Heart left ventricle (tissue), 16 donors: ENCODE data around the gene NCS1. TPM values are rescaled to one million over a fixed set of nuclear protein-coding genes. Genes with fewer than 3 reads are reported as not detected.

ENCODE experiments used
- ATAC-seq, 4 donors: fragments of 200-7000 bp; cut with Tn5 transposase; one replicate each; pipeline ENCODE4 v1.9.1; 2020 to 2022; ENCODE audit warnings: moderate library complexity in 4 of 4, mild to moderate bottlenecking in 3 of 4, moderate number of reproducible peaks in 1 of 4
- DNase-seq, 5 donors: peaks; one replicate each; pipeline ENCODE4 v3.0.0-alpha.2; 2020
- H3K27ac ChIP-seq, 12 donors: fragments of 200-600 bp; sonication (generic) in 4 of 12; one replicate each; pipeline versions ENCODE4 v1.5.0 to v1.8.0; 2016 to 2022; ENCODE audit warnings: mild to moderate bottlenecking in 2 of 12
- H3K27me3 ChIP-seq, 9 donors: fragments of 200-600 bp; sonication (generic) in 2 of 9; one replicate each; pipeline versions ENCODE4 v1.5.1 to v1.8.0; 2016 to 2022; ENCODE audit warnings: mild to moderate bottlenecking in 3 of 9
- H3K36me3 ChIP-seq, 9 donors: fragments of 200-600 bp; sonication (generic) in 2 of 9; one replicate each; pipeline versions ENCODE4 v1.5.0 to v1.8.0; 2018 to 2022; ENCODE audit warnings: mild to moderate bottlenecking in 2 of 9
- H3K4me1 ChIP-seq, 12 donors: fragments of 200-600 bp; sonication (generic) in 4 of 12; one replicate each; pipeline versions ENCODE4 v1.5.0 to v1.8.0; 2016 to 2022; ENCODE audit warnings: mild to moderate bottlenecking in 3 of 12
- H3K4me3 ChIP-seq, 12 donors: fragments of 200-600 bp; sonication (generic) in 4 of 12; one replicate each; pipeline versions ENCODE4 v1.5.0 to v1.8.0; 2017 to 2022; ENCODE audit warnings: mild to moderate bottlenecking in 9 of 12, moderate library complexity in 4 of 12
- H3K9me3 ChIP-seq, 12 donors: fragments of 200-600 bp; sonication (generic) in 4 of 12; one replicate each; pipeline versions ENCODE4 v1.5.0 to v1.8.0; 2016 to 2022; ENCODE audit warnings: mild to moderate bottlenecking in 1 of 12
- CTCF ChIP-seq, 12 donors: fragments of 200-600 bp; sonication (generic) in 4 of 12; IDR thresholded peaks; one replicate each; pipeline versions ENCODE4 v1.5.0 to v1.8.0; 2018 to 2022; ENCODE audit warnings: antibody characterized with exemption in 12 of 12, mild to moderate bottlenecking in 5 of 12
- POLR2A ChIP-seq, 2 donors: fragments of 450-650 bp; IDR thresholded peaks; one replicate each; pipeline ENCODE4 v1.6.1; 2017; ENCODE audit warnings: antibody characterized with exemption in 2 of 2, mild to moderate bottlenecking in 2 of 2, moderate library complexity in 2 of 2
- WGBS, 4 donors: extraction: QIAGEN DNeasy Blood & Tissue Kit in 2 of 4; methylation state at CpG; one replicate each; pipeline versions ENCODE4 v1.1.5 to v1.1.7; 2013 to 2018; 5-methylcytosine and 5-hydroxymethylcytosine counted together
- intact Hi-C, 10 donors: fragments of 100-400 bp; cut with DNase I; formaldehyde crosslinking; loops; one replicate each; pipeline versions ENCODE4 v1.11.1 to v1.14.2; 2022
- polyA plus RNA-seq, 2 donors: library from polyadenylated mRNA; stranded (reverse); fragments of 200-250 nt; gene quantifications; one replicate each; pipeline ENCODE4 v1.2.3, GENCODE V29; 2013
- total RNA-seq, 9 donors: library from RNA; depleted of rRNA in 2 of 9; stranded (reverse); fragments of >200 nt in 2 of 9; fragmentation: NEBNext Ultra II Directional in 3 of 9; extraction: Animal tissue kit (Norgen Biotek cat#: 25700) in 3 of 9; gene quantifications; one replicate each; pipeline versions ENCODE4 v1.1.0 to v1.2.4, GENCODE V29; 2016 to 2023
- donor health status: ischemic (EF 13 %, LVEDD 7.1; RV severe dilation, severe dysfunction).
- donor health status: healthy with polysubstance abuse.
- donor health status: DM: no; HTN: yes; CAD: no.
- donor health status: DM: no; HTN: no; CAD: no.
- donor health status: ischemic (EF 25% LVEDD 6.9; RV normal size, moderate dysfunction).
- donor health status: ischemic (EF 25% LVEDD 5.7; RV mildly dilated, moderate dysfunction).
- donor health status: healthy.
- donor health status: DM: yes; HTN: yes; CAD: no.
- donor health status: ischemic (EF 35%, LVEDD 5.7; RV mildly dilated, moderate dysfunction).
- donor health status: nonischemic (EF 11% LVEDD 7.7; RV severe dilation, severe dysfunction).
- donor health status: DM: yes; HTN: yes; CAD: no.
- donor health status: PGD.
- donor health status: ischemic (EF 29% LVEDD 5.4; RV normal size, mild dysfunction).
- donor health status: nonischemic (EF 23%, LVEDD 6.1; RV moderate dilation, normal function).

The NCS1 gene
- total and polyA plus RNA-seq, 11 donors = 2.3 to 15.9 (median 9.4) TPM

- Histone ChIP-seq H3K4me3 (no peak overlapping the region), H3K27me3 (no peaks in the 10 kb centered on the region), H3K4me1 (peaks cover 0 to 11% (median 2%) of the 10 kb centered on the region in 12 donors), H3K9me3 (no peaks in the 10 kb centered on the region), H3K27ac (peak overlapping the region in 1 of 12 donors; percentile 88), H3K36me3 (no peaks in the 10 kb centered on the region)
- TF ChIP-seq POLR2A (IDR thresholded peaks at IDR 0.05) (no peak), CTCF (IDR thresholded peaks at IDR 0.05) (no peak)
- no peak for DNase-seq
- WGBS, 4 donors = 82 to 89% (median 86%) methylated on average over 9 of the region's 9 CpGs
- intact Hi-C loops = no loop called here
- ATAC-seq = no peak
These were observed 20.9 kb downstream of the NCS1 start for GRCh38 chr9:130193103-130193502.

- 62 to 78% (median 71%) methylated on average over 19 to 27 of the region's 27 CpGs for WGBS, 4 donors
- Histone ChIP-seq H3K27ac (peak overlapping the region in 1 of 12 donors; percentile 88), H3K27me3 (no peaks in the 10 kb centered on the region), H3K36me3 (no peaks in the 10 kb centered on the region), H3K4me1 (peaks cover 0 to 14% (median 2%) of the 10 kb centered on the region in 12 donors), H3K4me3 (no peak overlapping the region), H3K9me3 (no peaks in the 10 kb centered on the region)
- peak in 3 of 4 donors; percentile 18 to 31 (median 25) for ATAC-seq
- intact Hi-C loops = no loop called here
- DNase-seq = no peak
- TF ChIP-seq CTCF (IDR thresholded peaks at IDR 0.05) (no peak), POLR2A (IDR thresholded peaks at IDR 0.05) (no peak)
These were observed 21.6 kb downstream of the NCS1 start for GRCh38 chr9:130193531-130194377.

- no peaks in the 10 kb centered on the region for H3K9me3 ChIP-seq
- no peak for ATAC-seq
- 71 to 78% (median 75%) methylated on average over 7 to 8 of the region's 8 CpGs for WGBS, 4 donors
- H3K4me3 ChIP-seq = no peak overlapping the region
- H3K27me3 ChIP-seq = no peaks in the 10 kb centered on the region
- H3K4me1 ChIP-seq = peaks cover 0 to 21% (median 3%) of the 10 kb centered on the region in 12 donors
- H3K27ac ChIP-seq = peak overlapping the region in 1 of 12 donors; percentile 88
- DNase-seq = no peak
- TF ChIP-seq CTCF (IDR thresholded peaks at IDR 0.05) (no peak), POLR2A (IDR thresholded peaks at IDR 0.05) (no peak)
- H3K36me3 ChIP-seq = no peaks in the 10 kb centered on the region
- intact Hi-C loops = no loop called here
These were observed 22.3 kb downstream of the NCS1 start for GRCh38 chr9:130194378-130194932.

- DNase-seq = no peak
- 78 to 84% (median 79%) methylated on average over 10 to 15 of the region's 15 CpGs for WGBS, 4 donors
- Histone ChIP-seq H3K4me1 (peaks cover 0 to 27% (median 3%) of the 10 kb centered on the region in 12 donors), H3K36me3 (no peaks in the 10 kb centered on the region), H3K27ac (peak overlapping the region in 1 of 12 donors; percentile 88), H3K9me3 (no peaks in the 10 kb centered on the region), H3K27me3 (no peaks in the 10 kb centered on the region), H3K4me3 (no peak overlapping the region)
- intact Hi-C loops = no loop called here
- no peak for ATAC-seq
- TF ChIP-seq POLR2A (IDR thresholded peaks at IDR 0.05) = no peak
- no peak for TF ChIP-seq CTCF (IDR thresholded peaks at IDR 0.05)
These were observed 23.4 kb downstream of the NCS1 start for GRCh38 chr9:130195638-130196037.
